Activated CD8-positive, alpha-beta memory T cell treated with anti-CD3 and anti-CD28 coated beads, Interleukin-2, amount 50 U/mL, for 24 hours (primary cell): Measurements from ENCODE around the gene ANO3.

ENCODE experiments used
- DNase-seq: peaks from one replicate; pipeline ENCODE4 v3.0.0-alpha.2; 2020; ENCODE audit errors: extremely low read depth

ANO3 gene

GRCh38 chr11:26493616-26494015 is 161.7 kb downstream of the ANO3 start:
- no peak for DNase-seq

DNA sequence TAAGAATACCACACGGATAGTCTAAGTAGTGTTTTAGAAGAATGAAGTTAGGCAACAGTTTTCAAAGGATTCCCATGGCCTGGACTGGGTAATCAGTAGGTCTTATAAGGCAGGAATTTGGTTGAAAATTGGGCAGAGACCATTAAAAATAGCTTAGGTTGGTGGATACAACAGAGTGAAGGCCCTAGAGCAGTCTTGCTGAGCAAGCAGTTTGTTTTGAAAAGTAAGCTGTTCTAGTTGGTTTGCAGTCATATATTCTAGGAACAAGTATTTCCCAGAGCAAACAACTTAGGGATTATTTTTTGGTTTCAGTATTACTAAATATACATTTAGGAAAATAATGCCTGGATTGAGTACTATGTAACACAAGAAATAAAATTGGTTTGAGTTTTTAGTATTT is 175.3 kb downstream of the ANO3 start:
- DNase-seq = no peak

DNA sequence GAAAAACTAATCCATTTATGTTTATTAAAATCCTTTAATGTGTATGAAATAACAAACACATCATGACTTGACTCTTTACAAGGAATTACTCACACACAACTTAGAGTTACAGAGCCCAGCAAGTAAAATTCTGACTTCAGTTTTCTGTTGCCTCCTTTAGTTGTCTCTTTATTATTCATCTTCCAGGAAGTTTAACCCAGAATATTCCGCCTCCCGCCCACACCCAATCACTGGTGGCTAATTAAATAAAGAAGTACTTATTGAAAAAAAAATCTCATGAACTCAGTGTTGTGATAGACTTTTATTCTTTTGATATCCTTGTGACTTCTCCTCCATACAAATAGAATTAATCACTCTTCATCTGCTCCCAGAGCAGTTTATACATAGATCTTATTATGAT is 178.2 kb downstream of the ANO3 start:
- no peak for DNase-seq

- no peak for DNase-seq
Observed at GRCh38 chr11:26510756-26511155, 178.8 kb downstream of the ANO3 start.

DNA sequence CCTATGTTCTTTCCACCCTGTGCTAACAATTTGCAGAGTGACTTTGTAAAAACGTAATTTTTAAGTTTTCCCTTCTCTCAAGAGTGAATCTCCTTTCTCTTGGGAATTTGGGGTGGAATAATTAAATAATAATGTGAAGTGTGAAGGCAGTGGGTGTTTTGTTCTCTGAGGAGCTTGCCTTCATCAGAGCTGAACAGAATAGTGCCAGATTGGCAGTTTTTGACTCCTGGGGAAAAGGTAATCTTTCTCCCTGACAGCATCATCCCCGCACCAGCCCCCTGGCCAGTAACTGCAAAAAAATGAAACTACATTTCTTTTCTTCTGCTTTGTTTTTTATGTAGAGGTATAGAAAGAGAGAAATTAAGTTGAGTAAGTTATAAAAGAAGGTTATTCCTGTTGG is 180.3 kb downstream of the ANO3 start:
- no peak for DNase-seq

- DNase-seq = no peak
Observed at GRCh38 chr11:26519469-26519868, 187.5 kb downstream of the ANO3 start.

GRCh38 chr11:26522912-26523610 is 191.1 kb downstream of the ANO3 start:
- DNase-seq = no peak

DNA sequence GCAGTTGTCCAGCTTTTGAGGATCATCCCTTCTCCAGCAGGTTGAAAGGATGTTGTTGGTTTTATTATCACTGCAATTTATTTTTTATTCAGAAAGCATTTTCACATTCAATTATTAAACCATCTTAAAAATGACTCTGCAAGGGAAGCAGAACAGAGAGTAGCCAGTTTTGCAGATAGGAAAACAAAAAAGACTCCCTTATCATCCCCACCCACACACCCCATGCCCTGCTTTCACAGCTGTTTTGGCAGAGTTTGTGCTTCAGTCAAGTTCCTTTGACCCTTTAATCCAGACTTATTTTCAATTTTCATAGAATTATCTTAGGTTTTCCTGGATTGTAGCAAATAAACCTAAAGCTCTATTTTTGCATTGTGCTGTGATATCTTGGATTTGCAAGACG is 195.8 kb downstream of the ANO3 start:
- DNase-seq = no peak

GRCh38 chr11:26537341-26537740 is 205.4 kb downstream of the ANO3 start:
- DNase-seq = no peak

- no peak for DNase-seq
Observed at GRCh38 chr11:26539517-26539916, 207.6 kb downstream of the ANO3 start.

- DNase-seq = no peak
Observed at GRCh38 chr11:26541870-26542269, 209.9 kb downstream of the ANO3 start.

GRCh38 chr11:26549176-26549575 is 217.2 kb downstream of the ANO3 start:
- DNase-seq = no peak

GRCh38 chr11:26550022-26550421 is 218.1 kb downstream of the ANO3 start:
- no peak for DNase-seq

- DNase-seq = no peak
Observed at GRCh38 chr11:26551186-26551801, 219.4 kb downstream of the ANO3 start.

DNA sequence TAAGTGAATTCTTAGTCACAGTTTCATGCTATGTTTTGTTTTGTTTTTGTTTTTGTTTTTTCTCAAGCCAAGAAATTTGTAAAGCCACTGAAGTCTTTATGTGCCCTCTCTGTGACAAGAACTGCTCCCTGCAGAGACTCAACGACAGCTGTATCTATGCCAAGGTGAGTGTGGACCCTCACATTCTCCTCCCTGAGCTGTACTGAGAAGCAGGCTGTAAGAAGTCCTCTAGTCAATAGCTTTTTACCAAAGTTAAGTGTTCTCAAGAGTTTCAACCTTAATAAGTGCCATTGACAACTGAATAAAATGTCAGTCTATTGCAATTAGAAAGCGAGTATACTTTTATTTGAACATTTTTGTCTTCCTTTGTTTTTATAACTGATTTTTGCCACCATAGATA is 221.3 kb downstream of the ANO3 start:
- DNase-seq = no peak

- DNase-seq = no peak
Observed at GRCh38 chr11:26554455-26554854, 222.5 kb downstream of the ANO3 start.

DNA sequence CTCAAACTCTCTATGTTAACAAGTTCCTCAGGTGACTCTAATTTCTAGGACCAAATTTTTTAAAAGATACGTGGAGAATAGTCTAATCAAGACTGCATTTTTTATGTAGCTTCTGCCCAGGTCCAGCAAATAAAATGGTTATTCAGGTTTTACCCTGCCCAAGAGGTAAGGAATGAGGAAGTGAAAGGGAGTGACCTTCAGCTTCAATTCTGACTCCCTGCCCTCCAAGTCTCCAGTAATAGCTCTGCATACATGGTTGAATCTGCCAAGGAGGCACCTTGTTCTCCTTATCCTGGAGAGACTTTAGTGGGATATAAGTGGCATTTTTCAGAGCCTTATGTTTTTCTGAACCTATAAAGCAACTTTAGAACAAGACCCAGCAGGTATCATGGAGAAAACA is 224.7 kb downstream of the ANO3 start:
- DNase-seq = no peak

GRCh38 chr11:26557666-26558065 is 225.7 kb downstream of the ANO3 start:
- no peak for DNase-seq

DNA sequence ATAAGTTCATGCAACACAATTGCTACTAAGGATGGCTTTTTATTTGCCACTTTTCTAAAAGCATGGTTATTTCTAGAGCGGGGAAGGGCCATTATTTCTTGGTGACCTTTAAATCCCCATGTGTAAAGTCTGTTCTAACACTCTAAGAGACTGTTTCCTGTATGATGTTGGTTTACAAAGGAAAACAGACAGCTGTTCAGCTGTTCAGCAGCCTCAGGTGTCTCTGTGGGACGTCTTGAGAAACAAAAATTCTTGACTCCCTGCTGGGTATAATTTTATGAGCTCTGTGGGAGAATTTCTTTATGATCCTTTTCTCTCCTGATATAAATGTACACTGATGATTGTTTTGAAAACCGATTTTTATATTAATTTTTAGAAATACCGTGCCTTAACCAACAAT is 226.3 kb downstream of the ANO3 start:
- no peak for DNase-seq

GRCh38 chr11:26569646-26570045 is 237.7 kb downstream of the ANO3 start:
- no peak for DNase-seq

GRCh38 chr11:26571861-26572654 is 240.1 kb downstream of the ANO3 start, which contains the start of gene MUC15:
MUC15 (minus strand) TSS chr11:26572263; CDS start chr11:26567094, 5,169 bp downstream.
- DNase-seq = no peak

- no peak for DNase-seq
Observed at GRCh38 chr11:26572770-26573402, 241.0 kb downstream of the ANO3 start.
